Measurements from ENCODE around the gene LRRC32.
A peak's percentile ranks its signal among the peaks of the same experiment; 100 is the strongest.
"Not testable (repeated sequence)": the region's sequence is repeated elsewhere in the genome, so short reads cannot be mapped to it uniquely, and the experiment has no call there.

Gene LRRC32

GRCh38 chr11:76644591-76644990, 26.0 kb downstream of the LRRC32 start:
- no peaks in the 10 kb centered on the region for H3K36me3 ChIP-seq (ENCODE audit: low read depth)
- no peak overlapping the region for H3K27ac ChIP-seq (ENCODE audit: poor library complexity, severe bottlenecking)
- no peak for DNase-seq (ENCODE audit: low spot score)
- H3K9me3 ChIP-seq (ENCODE audit: severe bottlenecking): no peaks in the 10 kb centered on the region
- H3K27me3 ChIP-seq (ENCODE audit: insufficient read depth, poor library complexity, severe bottlenecking): peaks cover 9% of the 10 kb centered on the region
- peak; percentile 38; the same call in 1 of the 3 replicates for ATAC-seq (ENCODE audit: low read depth)
- H3K4me1 ChIP-seq (ENCODE audit: insufficient read depth, poor library complexity, severe bottlenecking): no peaks in the 10 kb centered on the region
- no peak for TF ChIP-seq CTCF (IDR thresholded peaks at IDR 0.05; ENCODE audit: poor library complexity, severe bottlenecking)
- no peak overlapping the region for H3K4me3 ChIP-seq (ENCODE audit: severe bottlenecking)

GRCh38 chr11:76643711-76644110, 26.8 kb downstream of the LRRC32 start:
- not testable (repeated sequence) for H3K27ac ChIP-seq (ENCODE audit: poor library complexity, severe bottlenecking); H3K27me3 ChIP-seq (ENCODE audit: insufficient read depth, poor library complexity, severe bottlenecking)

GRCh38 chr11:76642341-76642740, 28.2 kb downstream of the LRRC32 start:
- no peaks in the 10 kb centered on the region for H3K9me3 ChIP-seq (ENCODE audit: severe bottlenecking)
- no peak for TF ChIP-seq CTCF (IDR thresholded peaks at IDR 0.05; ENCODE audit: poor library complexity, severe bottlenecking)
- ATAC-seq (ENCODE audit: low read depth) (no peak), DNase-seq (ENCODE audit: low spot score) (no peak)
- H3K36me3 ChIP-seq (ENCODE audit: low read depth): no peaks in the 10 kb centered on the region
- H3K27me3 ChIP-seq (ENCODE audit: insufficient read depth, poor library complexity, severe bottlenecking): peaks cover 9% of the 10 kb centered on the region
- no peaks in the 10 kb centered on the region for H3K4me1 ChIP-seq (ENCODE audit: insufficient read depth, poor library complexity, severe bottlenecking)
- no peak overlapping the region for H3K4me3 ChIP-seq (ENCODE audit: severe bottlenecking)
- no peak overlapping the region for H3K27ac ChIP-seq (ENCODE audit: poor library complexity, severe bottlenecking)

More at GRCh38 chr11:76643711-76644110, 26.8 kb downstream of the LRRC32 start:
- H3K9me3 ChIP-seq (ENCODE audit: severe bottlenecking); H3K4me3 ChIP-seq (ENCODE audit: severe bottlenecking); ATAC-seq (ENCODE audit: low read depth); H3K36me3 ChIP-seq (ENCODE audit: low read depth); H3K4me1 ChIP-seq (ENCODE audit: insufficient read depth, poor library complexity, severe bottlenecking); DNase-seq (ENCODE audit: low spot score): not testable (repeated sequence)

- no peaks in the 10 kb centered on the region for H3K4me1 ChIP-seq (ENCODE audit: insufficient read depth, poor library complexity, severe bottlenecking)
- H3K27me3 ChIP-seq (ENCODE audit: insufficient read depth, poor library complexity, severe bottlenecking): peaks cover 9% of the 10 kb centered on the region
- DNase-seq (ENCODE audit: low spot score): no peak
- H3K9me3 ChIP-seq (ENCODE audit: severe bottlenecking): no peaks in the 10 kb centered on the region
- no peak overlapping the region for H3K27ac ChIP-seq (ENCODE audit: poor library complexity, severe bottlenecking)
- no peak for TF ChIP-seq CTCF (IDR thresholded peaks at IDR 0.05; ENCODE audit: poor library complexity, severe bottlenecking)
- no peak for ATAC-seq (ENCODE audit: low read depth)
- H3K4me3 ChIP-seq (ENCODE audit: severe bottlenecking): no peak overlapping the region
- no peaks in the 10 kb centered on the region for H3K36me3 ChIP-seq (ENCODE audit: low read depth)
Observed at GRCh38 chr11:76641905-76642304, 28.6 kb downstream of the LRRC32 start.

- no peak for TF ChIP-seq CTCF (IDR thresholded peaks at IDR 0.05; ENCODE audit: poor library complexity, severe bottlenecking)
- Histone ChIP-seq H3K27ac (ENCODE audit: poor library complexity, severe bottlenecking) (no peak overlapping the region), H3K4me3 (ENCODE audit: severe bottlenecking) (no peak overlapping the region), H3K9me3 (ENCODE audit: severe bottlenecking) (no peaks in the 10 kb centered on the region), H3K27me3 (ENCODE audit: insufficient read depth, poor library complexity, severe bottlenecking) (peaks cover 9% of the 10 kb centered on the region), H3K36me3 (ENCODE audit: low read depth) (no peaks in the 10 kb centered on the region), H3K4me1 (ENCODE audit: insufficient read depth, poor library complexity, severe bottlenecking) (no peaks in the 10 kb centered on the region)
- DNase-seq (ENCODE audit: low spot score) (no peak), ATAC-seq (ENCODE audit: low read depth) (no peak)
Observed at GRCh38 chr11:76640501-76640900, 30.0 kb downstream of the LRRC32 start.

All from RWPE2 (cell line).